ENCODE results near the gene ITGA11. TPM values are rescaled to one million over a fixed set of nuclear protein-coding genes. Genes with fewer than 3 reads are reported as not detected.

Gene ITGA11
- total RNA-seq, 1 donor from 2014 or later = 0.53 TPM

GRCh38 chr15:68410466-68411342, 21.3 kb downstream of the ITGA11 start:
- H3K36me3 ChIP-seq (ENCODE audit: control insufficient read depth, insufficient read depth, low read length) = no peaks in the 10 kb centered on the region
- DNase-seq (ENCODE audit: low read depth) (no peak), FAIRE-seq (no peak)
- TF ChIP-seq, protein P1, sequence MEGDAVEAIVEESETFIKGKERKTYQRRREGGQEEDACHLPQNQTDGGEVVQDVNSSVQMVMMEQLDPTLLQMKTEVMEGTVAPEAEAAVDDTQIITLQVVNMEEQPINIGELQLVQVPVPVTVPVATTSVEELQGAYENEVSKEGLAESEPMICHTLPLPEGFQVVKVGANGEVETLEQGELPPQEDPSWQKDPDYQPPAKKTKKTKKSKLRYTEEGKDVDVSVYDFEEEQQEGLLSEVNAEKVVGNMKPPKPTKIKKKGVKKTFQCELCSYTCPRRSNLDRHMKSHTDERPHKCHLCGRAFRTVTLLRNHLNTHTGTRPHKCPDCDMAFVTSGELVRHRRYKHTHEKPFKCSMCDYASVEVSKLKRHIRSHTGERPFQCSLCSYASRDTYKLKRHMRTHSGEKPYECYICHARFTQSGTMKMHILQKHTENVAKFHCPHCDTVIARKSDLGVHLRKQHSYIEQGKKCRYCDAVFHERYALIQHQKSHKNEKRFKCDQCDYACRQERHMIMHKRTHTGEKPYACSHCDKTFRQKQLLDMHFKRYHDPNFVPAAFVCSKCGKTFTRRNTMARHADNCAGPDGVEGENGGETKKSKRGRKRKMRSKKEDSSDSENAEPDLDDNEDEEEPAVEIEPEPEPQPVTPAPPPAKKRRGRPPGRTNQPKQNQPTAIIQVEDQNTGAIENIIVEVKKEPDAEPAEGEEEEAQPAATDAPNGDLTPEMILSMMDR (IDR thresholded peaks at IDR 0.05; ENCODE audit: insufficient read depth, low read length, severe bottlenecking) = no peak
- no peak overlapping the region for H3K4me3 ChIP-seq (ENCODE audit: low read depth, low read length)
- peaks cover 2% of the 10 kb centered on the region for H3K27me3 ChIP-seq (ENCODE audit: control insufficient read depth, insufficient read depth, low read length)

DNA sequence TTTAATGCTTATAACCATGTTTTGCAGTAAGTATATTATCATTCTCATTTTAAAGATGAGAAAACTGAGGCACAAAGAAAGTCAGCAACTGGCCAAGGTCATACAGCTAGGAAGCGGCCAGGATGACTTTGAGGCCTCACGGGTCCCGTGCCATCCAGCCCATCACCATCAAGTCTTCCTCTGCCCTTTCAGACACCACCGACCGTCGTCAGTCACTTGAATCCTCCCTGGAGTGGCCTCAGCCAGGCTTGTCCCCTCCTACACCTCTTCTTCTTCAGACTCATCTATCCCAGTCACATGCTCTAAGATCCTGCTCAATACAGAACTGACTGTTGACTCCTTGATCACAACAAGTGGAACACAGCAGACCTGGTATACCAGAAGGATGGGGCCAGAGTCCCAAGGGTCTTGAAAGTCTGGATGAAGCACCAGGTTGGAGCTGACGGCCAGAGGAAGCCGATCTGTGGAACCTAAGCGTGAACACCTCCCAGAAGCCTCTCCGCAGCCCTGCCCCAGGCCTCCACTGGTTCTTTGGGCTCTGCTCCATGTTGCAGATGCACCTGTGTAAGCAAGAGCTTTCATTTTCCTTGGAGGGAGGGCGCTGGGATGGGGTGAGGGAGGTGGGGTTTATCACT, 22.1 kb downstream of the ITGA11 start:
- DNase-seq (ENCODE audit: low read depth) = no peak
- H3K36me3 ChIP-seq (ENCODE audit: control insufficient read depth, insufficient read depth, low read length) = no peaks in the 10 kb centered on the region
- no peak overlapping the region for H3K4me3 ChIP-seq (ENCODE audit: low read depth, low read length)
- TF ChIP-seq, protein P1 (IDR thresholded peaks at IDR 0.05; ENCODE audit: insufficient read depth, low read length, severe bottlenecking) = no peak
- FAIRE-seq = no peak
- H3K27me3 ChIP-seq (ENCODE audit: control insufficient read depth, insufficient read depth, low read length) = peaks cover 2% of the 10 kb centered on the region

GRCh38 chr15:68408971-68409370, 23.0 kb downstream of the ITGA11 start:
- H3K27me3 ChIP-seq (ENCODE audit: control insufficient read depth, insufficient read depth, low read length) = peaks cover 2% of the 10 kb centered on the region
- no peak overlapping the region for H3K4me3 ChIP-seq (ENCODE audit: low read depth, low read length)
- DNase-seq (ENCODE audit: low read depth) (no peak), FAIRE-seq (no peak)
- TF ChIP-seq, protein P1 (IDR thresholded peaks at IDR 0.05; ENCODE audit: insufficient read depth, low read length, severe bottlenecking) = no peak
- H3K36me3 ChIP-seq (ENCODE audit: control insufficient read depth, insufficient read depth, low read length) = no peaks in the 10 kb centered on the region

- TF ChIP-seq, protein P1 (IDR thresholded peaks at IDR 0.05; ENCODE audit: insufficient read depth, low read length, severe bottlenecking) = no peak
- no peak for DNase-seq (ENCODE audit: low read depth)
- no peak for FAIRE-seq
- peaks cover 2% of the 10 kb centered on the region for H3K27me3 ChIP-seq (ENCODE audit: control insufficient read depth, insufficient read depth, low read length)
- H3K4me3 ChIP-seq (ENCODE audit: low read depth, low read length) = no peak overlapping the region
- H3K36me3 ChIP-seq (ENCODE audit: control insufficient read depth, insufficient read depth, low read length) = no peaks in the 10 kb centered on the region
These were observed 23.8 kb downstream of the ITGA11 start for GRCh38 chr15:68407886-68408881.

GRCh38 chr15:68407141-68407885, 24.6 kb downstream of the ITGA11 start:
- FAIRE-seq (no peak), DNase-seq (ENCODE audit: low read depth) (no peak)
- Histone ChIP-seq H3K4me3 (ENCODE audit: low read depth, low read length) (no peak overlapping the region), H3K27me3 (ENCODE audit: control insufficient read depth, insufficient read depth, low read length) (peaks cover 2% of the 10 kb centered on the region), H3K36me3 (ENCODE audit: control insufficient read depth, insufficient read depth, low read length) (no peaks in the 10 kb centered on the region)
- TF ChIP-seq, protein P1 (IDR thresholded peaks at IDR 0.05; ENCODE audit: insufficient read depth, low read length, severe bottlenecking) = no peak
